Measurements from ENCODE around the gene TMEM123. TPM values are rescaled to one million over a fixed set of nuclear protein-coding genes. Genes with fewer than 3 reads are reported as not detected.
A peak's percentile ranks its signal among the peaks of the same experiment; 100 is the strongest.
"Not testable (repeated sequence)": the region's sequence is repeated elsewhere in the genome, so short reads cannot be mapped to it uniquely, and the experiment has no call there.

The TMEM123 gene
- total RNA-seq, 1 donor from 2014 or later: 248 TPM

GRCh38 chr11:102449651-102450570, 2.7 kb downstream of the TMEM123 start:
- TF ChIP-seq CTCF (IDR thresholded peaks at IDR 0.05; ENCODE audit: unreplicated experiment): no peak
- Mint-ChIP-seq H3K27ac (no peak overlapping the region), H3K9me3 (ENCODE audit: low read depth) (peaks cover 4% of the 10 kb centered on the region), H3K27me3 (no peaks in the 10 kb centered on the region), H3K4me3 (ENCODE audit: low read depth) (peak overlapping the region; percentile 32), H3K36me3 (ENCODE audit: insufficient read depth) (peaks cover 17% of the 10 kb centered on the region), H3K4me1 (ENCODE audit: low read depth) (peaks cover 45% of the 10 kb centered on the region)
- DNase-seq (ENCODE audit: low spot score, unreplicated experiment): no peak

GRCh38 chr11:102448869-102449224, 3.7 kb downstream of the TMEM123 start:
- TF ChIP-seq CTCF (IDR thresholded peaks at IDR 0.05; ENCODE audit: unreplicated experiment): no peak
- H3K4me3 Mint-ChIP-seq (ENCODE audit: low read depth): no peak overlapping the region
- peaks cover 39% of the 10 kb centered on the region for H3K4me1 Mint-ChIP-seq (ENCODE audit: low read depth)
- H3K36me3 Mint-ChIP-seq (ENCODE audit: insufficient read depth): peaks cover 25% of the 10 kb centered on the region
- no peak overlapping the region for H3K27ac Mint-ChIP-seq
- no peak for DNase-seq (ENCODE audit: low spot score, unreplicated experiment)
- peaks cover 8% of the 10 kb centered on the region for H3K9me3 Mint-ChIP-seq (ENCODE audit: low read depth)
- H3K27me3 Mint-ChIP-seq: no peaks in the 10 kb centered on the region

- TF ChIP-seq CTCF (IDR thresholded peaks at IDR 0.05; ENCODE audit: unreplicated experiment): no peak
- peaks cover 38% of the 10 kb centered on the region for H3K4me1 Mint-ChIP-seq (ENCODE audit: low read depth)
- H3K9me3 Mint-ChIP-seq (ENCODE audit: low read depth): peaks cover 10% of the 10 kb centered on the region
- H3K27me3 Mint-ChIP-seq: no peaks in the 10 kb centered on the region
- no peak for DNase-seq (ENCODE audit: low spot score, unreplicated experiment)
- H3K27ac Mint-ChIP-seq: peak overlapping the region; percentile 85
- peaks cover 31% of the 10 kb centered on the region for H3K36me3 Mint-ChIP-seq (ENCODE audit: insufficient read depth)
- H3K4me3 Mint-ChIP-seq (ENCODE audit: low read depth): no peak overlapping the region
Observed at GRCh38 chr11:102447941-102448868, 4.4 kb downstream of the TMEM123 start.

GRCh38 chr11:102447193-102447592, 5.4 kb downstream of the TMEM123 start:
- TF ChIP-seq CTCF (IDR thresholded peaks at IDR 0.05; ENCODE audit: unreplicated experiment): no peak
- no peak overlapping the region for H3K27ac Mint-ChIP-seq
- H3K36me3 Mint-ChIP-seq (ENCODE audit: insufficient read depth): peaks cover 40% of the 10 kb centered on the region
- no peaks in the 10 kb centered on the region for H3K27me3 Mint-ChIP-seq
- peaks cover 16% of the 10 kb centered on the region for H3K9me3 Mint-ChIP-seq (ENCODE audit: low read depth)
- DNase-seq (ENCODE audit: low spot score, unreplicated experiment): no peak
- H3K4me1 Mint-ChIP-seq (ENCODE audit: low read depth): peaks cover 37% of the 10 kb centered on the region
- no peak overlapping the region for H3K4me3 Mint-ChIP-seq (ENCODE audit: low read depth)

- H3K4me3 Mint-ChIP-seq (ENCODE audit: low read depth): no peak overlapping the region
- DNase-seq (ENCODE audit: low spot score, unreplicated experiment): no peak
- no peak for TF ChIP-seq CTCF (IDR thresholded peaks at IDR 0.05; ENCODE audit: unreplicated experiment)
- peaks cover 40% of the 10 kb centered on the region for H3K4me1 Mint-ChIP-seq (ENCODE audit: low read depth)
- no peaks in the 10 kb centered on the region for H3K27me3 Mint-ChIP-seq
- H3K27ac Mint-ChIP-seq: no peak overlapping the region
- peaks cover 44% of the 10 kb centered on the region for H3K36me3 Mint-ChIP-seq (ENCODE audit: insufficient read depth)
- peaks cover 16% of the 10 kb centered on the region for H3K9me3 Mint-ChIP-seq (ENCODE audit: low read depth)
Observed at GRCh38 chr11:102446606-102447005, 6.0 kb downstream of the TMEM123 start.

- H3K4me1 Mint-ChIP-seq (ENCODE audit: low read depth): peaks cover 35% of the 10 kb centered on the region
- H3K9me3 Mint-ChIP-seq (ENCODE audit: low read depth): peaks cover 16% of the 10 kb centered on the region
- peaks cover 50% of the 10 kb centered on the region for H3K36me3 Mint-ChIP-seq (ENCODE audit: insufficient read depth)
- H3K27me3 Mint-ChIP-seq; H3K27ac Mint-ChIP-seq; H3K4me3 Mint-ChIP-seq (ENCODE audit: low read depth); DNase-seq (ENCODE audit: low spot score, unreplicated experiment): not testable (repeated sequence)
Observed at GRCh38 chr11:102444693-102445092, 7.9 kb downstream of the TMEM123 start.

GRCh38 chr11:102444142-102444541, 8.4 kb downstream of the TMEM123 start:
- Mint-ChIP-seq H3K9me3 (ENCODE audit: low read depth) (peaks cover 16% of the 10 kb centered on the region), H3K36me3 (ENCODE audit: insufficient read depth) (peaks cover 50% of the 10 kb centered on the region), H3K4me1 (ENCODE audit: low read depth) (peaks cover 34% of the 10 kb centered on the region)
- H3K27me3 Mint-ChIP-seq; H3K4me3 Mint-ChIP-seq (ENCODE audit: low read depth); DNase-seq (ENCODE audit: low spot score, unreplicated experiment); H3K27ac Mint-ChIP-seq: not testable (repeated sequence)
